Neural progenitor cell (in vitro differentiated cells): Measurements from ENCODE around the gene NCKAP5. TPM values are rescaled to one million over a fixed set of nuclear protein-coding genes. Genes with fewer than 3 reads are reported as not detected.

Experiments used
- DNase-seq: peaks from one replicate; pipeline ENCODE4 v3.0.0-alpha.2; 2016; ENCODE audit warnings: low spot score
- H2AFZ ChIP-seq: fragments of 200-600 bp; sonication (generic); replicated peaks from 2 replicates; pipeline ENCODE4 v1.6.1; 2016; ENCODE audit warnings: antibody characterized with exemption
- H3F3A ChIP-seq: fragments of 200-600 bp; sonication (generic); 2 replicates; pipeline ENCODE4 v1.6.1; 2016; ENCODE audit warnings: antibody characterized with exemption, low read depth
- H3K27ac ChIP-seq: fragments of 200-600 bp; sonication (generic); 2 replicates; pipeline ENCODE4 v1.5.1; 2016; ENCODE audit warnings: mild to moderate bottlenecking
- H3K27me3 ChIP-seq: fragments of 200-600 bp; sonication (generic); 2 replicates; pipeline ENCODE4 v1.6.1; 2016; ENCODE audit warnings: mild to moderate bottlenecking, moderate library complexity
- H3K36me3 ChIP-seq: fragments of 200-600 bp; sonication (generic); 2 replicates; pipeline ENCODE4 v1.5.1; 2016
- H3K4me1 ChIP-seq: fragments of 200-600 bp; sonication (generic); 2 replicates; pipeline ENCODE4 v1.6.1; 2016; ENCODE audit warnings: mixed run types
- H3K4me2 ChIP-seq: fragments of 200-600 bp; sonication (generic); 2 replicates; pipeline ENCODE4 v1.6.1; 2016
- H3K4me3 ChIP-seq: fragments of 200-600 bp; sonication (generic); 2 replicates; pipeline ENCODE4 v1.5.1; 2016
- H3K79me2 ChIP-seq: fragments of 200-600 bp; sonication (generic); 2 replicates; pipeline ENCODE4 v1.6.1; 2016; ENCODE audit warnings: low read depth
- H3K9ac ChIP-seq: fragments of 200-600 bp; sonication (generic); 2 replicates; pipeline ENCODE4 v1.6.1; 2016
- H3K9me3 ChIP-seq: fragments of 200-600 bp; sonication (generic); 2 replicates; pipeline ENCODE4 v1.5.1; 2016; ENCODE audit warnings: low read depth
- H4K20me1 ChIP-seq: fragments of 200-600 bp; sonication (generic); 2 replicates; pipeline ENCODE4 v1.6.1; 2016; ENCODE audit warnings: low read depth
- H3K27ac Mint-ChIP-seq: 3 replicates; pipeline ENCODE4 v1.8.0; 2021; ENCODE audit warnings: mixed read lengths
- H3K27me3 Mint-ChIP-seq: 2 replicates; pipeline ENCODE4 v1.8.0; 2022; ENCODE audit warnings: low read depth, mild to moderate bottlenecking, inconsistent platforms, moderate library complexity, mixed read lengths; ENCODE audit not compliant: insufficient read depth
- H3K36me3 Mint-ChIP-seq: 3 replicates; pipeline ENCODE4 v1.8.0; 2021; ENCODE audit warnings: mixed read lengths
- H3K4me1 Mint-ChIP-seq: 3 replicates; pipeline ENCODE4 v1.8.0; 2021; ENCODE audit warnings: mixed read lengths
- H3K4me3 Mint-ChIP-seq: 3 replicates; pipeline ENCODE4 v1.8.0; 2021; ENCODE audit warnings: mild to moderate bottlenecking, moderate library complexity, mixed read lengths
- H3K9me3 Mint-ChIP-seq: 3 replicates; pipeline ENCODE4 v1.8.0; 2020; ENCODE audit warnings: mixed read lengths
- EZH2 ChIP-seq: fragments of 200-600 bp; sonication (generic); IDR thresholded peaks from 2 replicates; pipeline ENCODE4 v1.6.1; 2017; ENCODE audit warnings: antibody characterized with exemption, mild to moderate bottlenecking, moderate library complexity
- EZH2phosphoT487 ChIP-seq: fragments of 200-600 bp; sonication (generic); IDR thresholded peaks from 2 replicates; pipeline ENCODE4 v1.6.1; 2017; ENCODE audit warnings: antibody characterized with exemption
- total RNA-seq: library from RNA; depleted of rRNA; stranded (reverse); fragments of >200 nt; gene quantifications from 2 replicates; pipeline ENCODE4 v1.2.3, GENCODE V29; 2015; ENCODE audit warnings: low replicate concordance
- TF ChIP-seq, protein P1 (sequence below): fragments of 200-600 bp; sonication (generic); IDR thresholded peaks from 2 replicates; pipeline ENCODE4 v1.5.1; 2017; ENCODE audit warnings: antibody characterized with exemption, mild to moderate bottlenecking

The NCKAP5 gene
- total RNA-seq, 1 donor from 2014 or later: 0.47 TPM

DNA sequence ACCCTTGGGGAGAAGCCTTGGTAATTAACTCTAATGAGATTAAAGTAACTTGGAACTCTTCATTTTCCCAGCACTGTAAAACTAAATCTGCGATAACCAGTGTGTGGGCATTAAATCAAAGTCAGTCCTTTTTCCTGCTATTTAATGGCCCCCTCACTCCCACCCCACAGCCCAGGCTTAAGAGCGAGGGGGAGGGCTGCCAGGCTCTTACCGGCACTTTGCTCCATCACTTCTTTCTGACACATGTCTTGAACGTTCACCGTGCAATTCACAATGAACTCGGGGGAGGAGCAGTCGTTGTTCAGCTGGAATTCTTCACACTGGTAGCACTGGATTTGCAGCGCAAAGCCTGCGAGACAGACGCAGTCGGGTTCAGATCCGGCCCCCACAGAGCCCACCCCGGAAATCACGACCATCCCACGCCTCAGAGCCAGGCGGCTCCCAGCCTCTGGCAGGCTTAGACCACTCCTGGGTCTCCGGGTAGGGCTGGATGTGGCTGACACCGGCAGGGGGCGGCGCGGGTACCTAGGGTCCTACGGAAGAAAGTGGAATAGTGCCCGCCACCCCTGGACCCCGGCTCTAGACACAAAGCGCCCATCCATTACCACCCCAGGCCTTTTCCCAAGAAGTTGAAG is 900.0 kb downstream of the NCKAP5 start:
- Histone ChIP-seq H3K9me3 (no peaks in the 10 kb centered on the region), H3K9ac (no peak overlapping the region), H3K27me3 (peaks cover 62% of the 10 kb centered on the region), H3K4me1 (peaks cover 5% of the 10 kb centered on the region), H3K27ac (no peak overlapping the region), H4K20me1 (no peaks in the 10 kb centered on the region), H2AFZ (no peak overlapping the region), H3F3A (peaks cover 14% of the 10 kb centered on the region), H3K4me2 (peak overlapping the region; percentile 98), H3K36me3 (no peaks in the 10 kb centered on the region), H3K4me3 (peak overlapping the region; percentile 65), H3K79me2 (no peaks in the 10 kb centered on the region)
- TF ChIP-seq, protein P1, sequence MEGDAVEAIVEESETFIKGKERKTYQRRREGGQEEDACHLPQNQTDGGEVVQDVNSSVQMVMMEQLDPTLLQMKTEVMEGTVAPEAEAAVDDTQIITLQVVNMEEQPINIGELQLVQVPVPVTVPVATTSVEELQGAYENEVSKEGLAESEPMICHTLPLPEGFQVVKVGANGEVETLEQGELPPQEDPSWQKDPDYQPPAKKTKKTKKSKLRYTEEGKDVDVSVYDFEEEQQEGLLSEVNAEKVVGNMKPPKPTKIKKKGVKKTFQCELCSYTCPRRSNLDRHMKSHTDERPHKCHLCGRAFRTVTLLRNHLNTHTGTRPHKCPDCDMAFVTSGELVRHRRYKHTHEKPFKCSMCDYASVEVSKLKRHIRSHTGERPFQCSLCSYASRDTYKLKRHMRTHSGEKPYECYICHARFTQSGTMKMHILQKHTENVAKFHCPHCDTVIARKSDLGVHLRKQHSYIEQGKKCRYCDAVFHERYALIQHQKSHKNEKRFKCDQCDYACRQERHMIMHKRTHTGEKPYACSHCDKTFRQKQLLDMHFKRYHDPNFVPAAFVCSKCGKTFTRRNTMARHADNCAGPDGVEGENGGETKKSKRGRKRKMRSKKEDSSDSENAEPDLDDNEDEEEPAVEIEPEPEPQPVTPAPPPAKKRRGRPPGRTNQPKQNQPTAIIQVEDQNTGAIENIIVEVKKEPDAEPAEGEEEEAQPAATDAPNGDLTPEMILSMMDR: peak; percentile 60
- TF ChIP-seq EZH2: no peak
- TF ChIP-seq EZH2phosphoT487: no peak
- Mint-ChIP-seq H3K4me1 (peaks cover 41% of the 10 kb centered on the region), H3K27ac (no peak overlapping the region), H3K9me3 (no peaks in the 10 kb centered on the region), H3K4me3 (peak overlapping the region; percentile 93), H3K36me3 (peaks cover 31% of the 10 kb centered on the region), H3K27me3 (peaks cover 7% of the 10 kb centered on the region)
- DNase-seq: peak; percentile 76

- H3K9ac ChIP-seq: no peak overlapping the region
- no peak overlapping the region for H2AFZ ChIP-seq
- H3K79me2 ChIP-seq: no peaks in the 10 kb centered on the region
- H4K20me1 ChIP-seq: no peaks in the 10 kb centered on the region
- H3K4me3 Mint-ChIP-seq: peak overlapping the region; percentile 93
- H3K4me3 ChIP-seq: no peak overlapping the region
- H3F3A ChIP-seq: peaks cover 14% of the 10 kb centered on the region
- H3K9me3 Mint-ChIP-seq: no peaks in the 10 kb centered on the region
- H3K27me3 ChIP-seq: peaks cover 62% of the 10 kb centered on the region
- peak overlapping the region; percentile 98 for H3K4me2 ChIP-seq
- TF ChIP-seq EZH2 (no peak), EZH2phosphoT487 (no peak)
- TF ChIP-seq, protein P1: no peak
- peaks cover 35% of the 10 kb centered on the region for H3K36me3 Mint-ChIP-seq
- peaks cover 7% of the 10 kb centered on the region for H3K27me3 Mint-ChIP-seq
- DNase-seq: no peak
- no peaks in the 10 kb centered on the region for H3K36me3 ChIP-seq
- H3K9me3 ChIP-seq: no peaks in the 10 kb centered on the region
- H3K4me1 Mint-ChIP-seq: peaks cover 39% of the 10 kb centered on the region
- peaks cover 5% of the 10 kb centered on the region for H3K4me1 ChIP-seq
- H3K27ac Mint-ChIP-seq: no peak overlapping the region
- no peak overlapping the region for H3K27ac ChIP-seq
Observed at GRCh38 chr2:132667706-132668105, 900.6 kb downstream of the NCKAP5 start.

- Mint-ChIP-seq H3K27ac (no peak overlapping the region), H3K4me1 (peaks cover 33% of the 10 kb centered on the region), H3K36me3 (peaks cover 55% of the 10 kb centered on the region), H3K4me3 (no peak overlapping the region), H3K9me3 (no peaks in the 10 kb centered on the region), H3K27me3 (peaks cover 4% of the 10 kb centered on the region)
- Histone ChIP-seq H3K79me2 (no peaks in the 10 kb centered on the region), H2AFZ (no peak overlapping the region), H4K20me1 (no peaks in the 10 kb centered on the region), H3K4me1 (peaks cover 5% of the 10 kb centered on the region), H3K27ac (no peak overlapping the region), H3K27me3 (peaks cover 43% of the 10 kb centered on the region), H3K9me3 (no peaks in the 10 kb centered on the region), H3K9ac (no peak overlapping the region), H3K4me2 (no peak overlapping the region), H3K4me3 (no peak overlapping the region), H3K36me3 (no peaks in the 10 kb centered on the region), H3F3A (peaks cover 5% of the 10 kb centered on the region)
- no peak for TF ChIP-seq EZH2
- TF ChIP-seq EZH2phosphoT487: no peak
- TF ChIP-seq, protein P1: no peak
- no peak for DNase-seq
Observed at GRCh38 chr2:132665401-132666140, 902.7 kb downstream of the NCKAP5 start.
